A549 treated with Mapracorat at 1 μM for 4 hours (cell line): Measurements from ENCODE around the gene CCDC142. TPM values are rescaled to one million over a fixed set of nuclear protein-coding genes. Genes with fewer than 3 reads are reported as not detected.

Experiments used
- total RNA-seq: library from RNA; stranded (reverse); fragments of 200-300 nt; extraction: Qiagen RNA extraction; gene quantifications from 5 replicates; pipeline ENCODE4 v1.2.3, GENCODE V29; 2022

Gene CCDC142
- total RNA-seq, 1 experiment from 2014 or later, result 16.5 TPM

Other genes starting within 250 kb of the CCDC142 start
- gene SLC4A5, start 139.6 kb downstream of the CCDC142 start, total RNA-seq, result 0.07 to 0.41 TPM (median 0.36 TPM) in 5 replicates
- 112 to 150 TPM (median 144 TPM) in 5 replicates for gene DCTN1, start 102.7 kb downstream of the CCDC142 start, total RNA-seq
- 2.4 to 3.7 TPM (median 2.6 TPM) in 5 replicates for gene C2orf81, start 61.4 kb downstream of the CCDC142 start, total RNA-seq
- 76.9 to 89.4 TPM (median 88.0 TPM) in 5 replicates for gene WDR54, start 61.3 kb downstream of the CCDC142 start, total RNA-seq
- gene RTKN, start 41.1 kb downstream of the CCDC142 start, total RNA-seq, result 18.9 to 25.9 TPM (median 23.9 TPM) in 5 replicates
- gene INO80B, start 27.9 kb downstream of the CCDC142 start, total RNA-seq, result 42.6 to 53.6 TPM (median 49.0 TPM) in 5 replicates
- gene WBP1, start 24.6 kb downstream of the CCDC142 start, total RNA-seq, result 47.3 to 87.4 TPM (median 83.1 TPM) in 5 replicates
- 37.4 to 54.3 TPM (median 52.0 TPM) in 5 replicates for gene MOGS, start 17.6 kb downstream of the CCDC142 start, total RNA-seq
- 106 to 149 TPM (median 141 TPM) in 5 replicates for gene MRPL53, start 10.3 kb downstream of the CCDC142 start, total RNA-seq
- gene TTC31, start 83 bp upstream of the CCDC142 start, total RNA-seq, result 15.7 to 17.7 TPM (median 16.1 TPM) in 5 replicates
- 2.7 to 3.7 TPM (median 3.1 TPM) in 5 replicates for gene LBX2, start 16.6 kb upstream of the CCDC142 start, total RNA-seq
- 30.8 to 43.0 TPM (median 33.4 TPM) in 5 replicates for gene PCGF1, start 24.7 kb upstream of the CCDC142 start, total RNA-seq
- 0.19 to 0.58 TPM (median 0.33 TPM) in 5 replicates for gene TLX2, start 31.5 kb upstream of the CCDC142 start, total RNA-seq
- 0.10 to 0.19 TPM (median 0.14 TPM) in 4 of 5 replicates, not detected in the other for gene DQX1, start 43.2 kb upstream of the CCDC142 start, total RNA-seq
- 197 to 259 TPM (median 233 TPM) in 5 replicates for gene AUP1, start 46.7 kb upstream of the CCDC142 start, total RNA-seq
- gene HTRA2, start 46.9 kb upstream of the CCDC142 start, total RNA-seq, result 31.4 to 42.9 TPM (median 39.7 TPM) in 5 replicates
- gene LOXL3, start 70.9 kb upstream of the CCDC142 start, total RNA-seq, result 0.20 to 0.50 TPM (median 0.44 TPM) in 5 replicates
- 3.8 to 5.3 TPM (median 4.1 TPM) in 5 replicates for gene DOK1, start 71.7 kb upstream of the CCDC142 start, total RNA-seq
- gene M1AP, start 165.3 kb upstream of the CCDC142 start, total RNA-seq, result not detected in 5 replicates
- gene SEMA4F, start 171.2 kb upstream of the CCDC142 start, total RNA-seq, result 9.6 to 15.2 TPM (median 10.2 TPM) in 5 replicates